WTC11 (cell line): ENCODE data around the gene KPNA4.

Experiments used
- ATF1 ChIP-seq: sonication (generic); formaldehyde crosslinking; IDR thresholded peaks from 2 replicates; pipeline ENCODE4 v1.8.1; 2023; ENCODE audit warnings: mild to moderate bottlenecking, moderate library complexity, missing genetic modification reagents
- CTCF ChIP-seq: fragments of 200-600 bp; IDR thresholded peaks from 2 replicates; pipeline ENCODE4 v1.8.0; 2022; ENCODE audit warnings: antibody characterized with exemption
- MAX ChIP-seq: sonication (generic); formaldehyde crosslinking; IDR thresholded peaks from 2 replicates; pipeline ENCODE4 v1.8.0; 2022; ENCODE audit warnings: mild to moderate bottlenecking, missing genetic modification reagents
- ZBTB21 ChIP-seq: sonication (generic); formaldehyde crosslinking; IDR thresholded peaks from 2 replicates; pipeline ENCODE4 v1.8.1; 2023; ENCODE audit warnings: mild to moderate bottlenecking, missing genetic modification reagents, borderline replicate concordance

- no peak for TF ChIP-seq CTCF
- no peak for TF ChIP-seq ATF1 (CRISPR knock-in tag)
- no peak for TF ChIP-seq MAX
- TF ChIP-seq ZBTB21 (CRISPR knock-in tag): no peak
These were observed 2.4 kb downstream of the KPNA4 start for GRCh38 chr3:160562952-160563351.
